HEK293 (cell line): Measurements from ENCODE around the gene HAUS8.
"Not testable (repeated sequence)": the region's sequence is repeated elsewhere in the genome, so short reads cannot be mapped to it uniquely, and the experiment has no call there.

ENCODE experiments used
- CTCF ChIA-PET: fragments of 350-600 bp; formaldehyde crosslinking; extraction: SDS; loops from one replicate; lab custom pipeline; 2021; ENCODE audit warnings: antibody characterized with exemption; lab: Yijun Ruan, JAX
- POLR2A ChIA-PET: fragments of 300-600 bp; formaldehyde crosslinking; extraction: SDS; loops from one replicate; lab custom pipeline; 2020; ENCODE audit warnings: antibody characterized with exemption, inconsistent platforms; lab: Yijun Ruan, JAX
- H3K27ac ChIP-seq: fragments of 200-500 bp; sonication (Bioruptor generic); 2 replicates; pipeline ENCODE4 v1.5.1; 2014; ENCODE audit warnings: low read depth, low read length, control low read depth, inconsistent platforms; ENCODE audit errors: extremely low read depth
- H3K36me3 ChIP-seq, 2 experiments: fragments of 200-500 bp in 1 of 2; sonication (Bioruptor generic) in 1 of 2; 1 replicate in 1 of 2; 2 replicates in 1 of 2; pipeline ENCODE4 v1.5.1; 2014 to 2017; ENCODE audit warnings: inconsistent platforms in 2 of 2, low read length in 2 of 2; ENCODE audit not compliant: control insufficient read depth in 2 of 2, insufficient read depth in 1 of 2
- H3K4me1 ChIP-seq: fragments of 200-500 bp; sonication (Bioruptor generic); 2 replicates; pipeline ENCODE4 v1.5.1; 2014; ENCODE audit warnings: mild to moderate bottlenecking, low read length, inconsistent platforms; ENCODE audit not compliant: control insufficient read depth, insufficient read depth
- H3K4me3 ChIP-seq: 2 replicates; pipeline ENCODE4 v1.5.1; 2011; ENCODE audit warnings: low read depth, mild to moderate bottlenecking, control low read depth, low read length, moderate library complexity
- H3K9me3 ChIP-seq: fragments of 200-500 bp; sonication (Bioruptor generic); 2 replicates; pipeline ENCODE4 v1.5.1; 2014; ENCODE audit warnings: low read depth, low read length, inconsistent platforms; ENCODE audit not compliant: control insufficient read depth, insufficient read depth
- ATF2 ChIP-seq: fragments of 450-650 bp; formaldehyde crosslinking; IDR thresholded peaks from 2 replicates; pipeline ENCODE4 v1.5.1; 2016; ENCODE audit warnings: missing biosample characterization, missing genetic modification characterization, low read depth
- ELK4 ChIP-seq: IDR thresholded peaks from 2 replicates; pipeline ENCODE4 v1.6.1; 2011; ENCODE audit warnings: mild to moderate bottlenecking, low read depth, low read length, borderline replicate concordance
- KLF16 ChIP-seq: fragments of 450-650 bp; formaldehyde crosslinking; IDR thresholded peaks from 2 replicates; pipeline ENCODE4 v1.5.1; 2017; ENCODE audit warnings: missing biosample characterization, missing genetic modification characterization
- MEIS1 ChIP-seq: sonication (generic); formaldehyde crosslinking; IDR thresholded peaks from 2 replicates; pipeline ENCODE4 v1.8.1; 2022; ENCODE audit warnings: missing genetic modification reagents, mild to moderate bottlenecking, borderline replicate concordance
- PRDM2 ChIP-seq: fragments of 450-650 bp; formaldehyde crosslinking; IDR thresholded peaks from 2 replicates; pipeline ENCODE4 v1.5.1; 2016; ENCODE audit warnings: missing biosample characterization, missing genetic modification characterization, borderline replicate concordance
- RBAK ChIP-seq: fragments of 450-650 bp; formaldehyde crosslinking; IDR thresholded peaks from 2 replicates; pipeline ENCODE4 v1.5.1; 2016; ENCODE audit warnings: missing biosample characterization, missing genetic modification characterization
- SETDB1 ChIP-seq: IDR thresholded peaks from one replicate; pipeline ENCODE4 v1.6.1; 2017; ENCODE audit warnings: mild to moderate bottlenecking, low read length, moderate library complexity, mixed read lengths; ENCODE audit not compliant: insufficient read length
- ZBTB10 ChIP-seq: fragments of 450-650 bp; formaldehyde crosslinking; IDR thresholded peaks from 2 replicates; pipeline ENCODE4 v1.5.1; 2016; ENCODE audit warnings: missing biosample characterization, missing genetic modification characterization
- ZNF132 ChIP-seq: fragments of 450-650 bp; formaldehyde crosslinking; IDR thresholded peaks from 2 replicates; pipeline ENCODE4 v1.5.1; 2017; ENCODE audit warnings: missing biosample characterization, missing genetic modification characterization, borderline replicate concordance
- ZNF2 ChIP-seq: fragments of 450-650 bp; formaldehyde crosslinking; IDR thresholded peaks from 2 replicates; pipeline ENCODE4 v1.5.1; 2016; ENCODE audit warnings: missing biosample characterization, missing genetic modification characterization
- ZNF341 ChIP-seq: fragments of 450-650 bp; formaldehyde crosslinking; IDR thresholded peaks from 2 replicates; pipeline ENCODE4; 2016; ENCODE audit warnings: low read depth, missing biosample characterization, missing genetic modification characterization
- ZNF404 ChIP-seq: fragments of 450-650 bp; formaldehyde crosslinking; IDR thresholded peaks from 2 replicates; pipeline ENCODE4 v1.5.1; 2017; ENCODE audit warnings: missing biosample characterization, missing genetic modification characterization
- ZNF473 ChIP-seq: fragments of 450-650 bp; formaldehyde crosslinking; IDR thresholded peaks from 2 replicates; pipeline ENCODE4 v1.5.1; 2017; ENCODE audit warnings: missing biosample characterization, missing genetic modification characterization
- ZNF555 ChIP-seq: fragments of 450-650 bp; formaldehyde crosslinking; conservative IDR thresholded peaks from 2 replicates; pipeline ENCODE4 v1.5.1; 2017; ENCODE audit warnings: missing biosample characterization, mild to moderate bottlenecking, missing genetic modification characterization, inconsistent platforms
- ZNF830 ChIP-seq: fragments of 450-650 bp; IDR thresholded peaks from 2 replicates; pipeline ENCODE4 v1.5.0; 2018; ENCODE audit warnings: missing biosample characterization, missing genetic modification characterization, low read depth, mild to moderate bottlenecking, moderate library complexity
- ZXDB ChIP-seq: fragments of 450-650 bp; formaldehyde crosslinking; IDR thresholded peaks from 2 replicates; pipeline ENCODE4 v1.5.1; 2016; ENCODE audit warnings: missing biosample characterization, missing genetic modification characterization

The HAUS8 gene

DNA sequence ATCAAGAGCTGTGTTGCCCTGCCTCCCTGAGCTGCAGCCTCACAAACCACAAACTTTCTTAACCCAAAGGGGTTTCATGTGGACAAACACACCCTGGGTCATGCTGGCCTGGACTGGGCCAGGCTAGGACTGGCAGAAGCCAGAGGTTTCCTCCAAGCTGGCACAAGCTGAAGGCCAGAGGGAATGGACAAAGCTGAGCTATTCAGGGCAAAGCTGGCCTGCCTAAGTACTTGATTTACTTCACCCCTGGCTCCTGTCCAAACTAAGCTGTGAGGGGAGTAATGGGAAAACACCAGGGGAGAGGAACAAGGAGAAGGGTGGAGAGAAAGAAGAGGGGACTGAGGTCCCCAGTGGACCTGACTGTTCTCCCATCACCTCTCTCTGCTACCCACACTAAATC, 54.9 kb downstream of the HAUS8 start:
- H3K9me3 ChIP-seq, result no peaks in the 10 kb centered on the region
- POLR2A ChIA-PET, result no interaction called here
- H3K4me1 ChIP-seq, result no peaks in the 10 kb centered on the region
- no peaks in the 10 kb centered on the region for H3K36me3 ChIP-seq
- H3K27ac ChIP-seq, result no peak overlapping the region
- CTCF ChIA-PET, result interaction anchor here (0.6 kb wide), 2 partner anchors 147 to 322 kb away, joined by 3 read pairs; no protein-coding TSS in a partner anchor
- H3K4me3 ChIP-seq, result no peak overlapping the region
- no peak for TF ChIP-seq ZNF132

- POLR2A ChIA-PET, CTCF ChIA-PET: not testable (repeated sequence)
- peak; percentile 59 for TF ChIP-seq SETDB1
Measured at GRCh38 chr19:17014212-17014861, 60.9 kb downstream of the HAUS8 start.

GRCh38 chr19:17011485-17011884, 63.8 kb downstream of the HAUS8 start:
- Histone ChIP-seq H3K4me3 (no peak overlapping the region), H3K4me1 (no peaks in the 10 kb centered on the region), H3K27ac (no peak overlapping the region), H3K9me3 (no peaks in the 10 kb centered on the region), H3K36me3 (no peaks in the 10 kb centered on the region)
- ChIA-PET POLR2A (no interaction called here), CTCF (no interaction called here)
- no peak for TF ChIP-seq RBAK (tag by site-specific recombination)
- no peak for TF ChIP-seq ATF2 (tag by site-specific recombination)
- no peak for TF ChIP-seq ELK4
- TF ChIP-seq ZNF341 (tag by site-specific recombination), result no peak
- no peak for TF ChIP-seq ZNF404 (tag by site-specific recombination)
- no peak for TF ChIP-seq ZNF473 (tag by site-specific recombination)
- no peak for TF ChIP-seq MEIS1 (CRISPR knock-in tag)
- TF ChIP-seq ZNF2 (tag by site-specific recombination), result no peak
- no peak for TF ChIP-seq ZNF830 (tag by site-specific recombination)
- TF ChIP-seq ZXDB (tag by site-specific recombination), result no peak
- TF ChIP-seq ZNF555 (tag by site-specific recombination), result no peak
- no peak for TF ChIP-seq KLF16 (tag by site-specific recombination)
- no peak for TF ChIP-seq ZBTB10 (tag by site-specific recombination)
- no peak for TF ChIP-seq PRDM2

More at GRCh38 chr19:17014212-17014861, 60.9 kb downstream of the HAUS8 start:
- H3K4me1 ChIP-seq, H3K27ac ChIP-seq, H3K9me3 ChIP-seq, H3K4me3 ChIP-seq, H3K36me3 ChIP-seq: not testable (repeated sequence)
